GM23338 (cell line): ENCODE data around the gene STXBP5. TPM values are rescaled to one million over a fixed set of nuclear protein-coding genes. Genes with fewer than 3 reads are reported as not detected.

Experiments
- ATAC-seq: fragments of 200-7000 bp; cut with Tn5 transposase; 3 replicates; pipeline ENCODE4 v1.9.1; 2020
- DNase-seq: peaks from one replicate; pipeline ENCODE4 v3.0.0-alpha.2; 2015; ENCODE audit warnings: low spot score
- H2AFZ ChIP-seq: fragments of 200-600 bp; sonication (generic); 2 replicates; pipeline ENCODE4 v1.8.0; 2016; ENCODE audit warnings: antibody characterized with exemption, mild to moderate bottlenecking, moderate library complexity
- H3F3A ChIP-seq: fragments of 200-600 bp; sonication (generic); replicated peaks from 2 replicates; pipeline ENCODE4 v1.8.0; 2017; ENCODE audit warnings: antibody characterized with exemption, mixed run types, low read depth
- H3K27ac ChIP-seq: fragments of 200-600 bp; sonication (generic); 2 replicates; pipeline ENCODE4 v1.6.1; 2016; ENCODE audit warnings: low read depth
- H3K27me3 ChIP-seq: fragments of 200-600 bp; sonication (generic); 2 replicates; pipeline ENCODE4 v1.8.0; 2016; ENCODE audit warnings: mild to moderate bottlenecking, mixed run types, moderate library complexity; ENCODE audit not compliant: insufficient read depth
- H3K36me3 ChIP-seq: fragments of 200-600 bp; sonication (generic); 2 replicates; pipeline ENCODE4 v1.8.0; 2016; ENCODE audit warnings: mild to moderate bottlenecking; ENCODE audit not compliant: insufficient read depth
- H3K4me1 ChIP-seq: fragments of 200-600 bp; sonication (generic); 2 replicates; pipeline ENCODE4 v1.8.0; 2016; ENCODE audit warnings: mild to moderate bottlenecking, moderate library complexity; ENCODE audit not compliant: insufficient read depth
- H3K4me2 ChIP-seq: fragments of 200-600 bp; sonication (generic); 2 replicates; pipeline ENCODE4 v1.7.1; 2017; ENCODE audit warnings: mixed run types
- H3K4me3 ChIP-seq: fragments of 200-600 bp; sonication (generic); 2 replicates; pipeline ENCODE4 v1.6.1; 2016; ENCODE audit warnings: mixed run types
- H3K79me2 ChIP-seq: fragments of 200-600 bp; sonication (generic); replicated peaks from 2 replicates; pipeline ENCODE4 v1.8.0; 2017; ENCODE audit warnings: mild to moderate bottlenecking; ENCODE audit not compliant: insufficient read depth
- H3K9me2 ChIP-seq: fragments of 200-600 bp; sonication (generic); 2 replicates; pipeline ENCODE4 v1.8.0; 2017; ENCODE audit not compliant: insufficient read depth
- H4K20me1 ChIP-seq: fragments of 200-600 bp; sonication (generic); replicated peaks from 2 replicates; pipeline ENCODE4 v1.8.0; 2017; ENCODE audit warnings: mild to moderate bottlenecking; ENCODE audit not compliant: insufficient read depth
- H3K27ac Mint-ChIP-seq: 2 replicates; pipeline ENCODE4 v1.8.0; 2020; ENCODE audit warnings: inconsistent platforms, mild to moderate bottlenecking, moderate library complexity, mixed read lengths
- H3K27me3 Mint-ChIP-seq: 3 replicates; pipeline ENCODE4 v1.8.0; 2022; ENCODE audit warnings: low read depth, mild to moderate bottlenecking, moderate library complexity, mixed read lengths, inconsistent platforms; ENCODE audit not compliant: insufficient read depth, poor library complexity
- H3K36me3 Mint-ChIP-seq: 3 replicates; pipeline ENCODE4 v1.8.0; 2021; ENCODE audit warnings: low read depth, mild to moderate bottlenecking, inconsistent platforms, moderate library complexity, mixed read lengths
- H3K4me1 Mint-ChIP-seq: 3 replicates; pipeline ENCODE4 v1.8.0; 2020; ENCODE audit warnings: mild to moderate bottlenecking, inconsistent platforms, mixed read lengths
- H3K4me3 Mint-ChIP-seq: 3 replicates; pipeline ENCODE4 v1.8.0; 2021; ENCODE audit warnings: moderate library complexity, mild to moderate bottlenecking, inconsistent platforms, mixed read lengths
- H3K9me3 Mint-ChIP-seq: 3 replicates; pipeline ENCODE4 v1.8.0; 2020; ENCODE audit warnings: moderate library complexity, mild to moderate bottlenecking, inconsistent platforms, mixed read lengths
- CREB1 ChIP-seq: fragments of 250-450 bp; sonication (Bioruptor Pico); IDR thresholded peaks from 2 replicates; pipeline ENCODE4 v1.5.0; 2020; ENCODE audit warnings: low read depth, mild to moderate bottlenecking, moderate library complexity
- ETS1 ChIP-seq: IDR thresholded peaks from 2 replicates; pipeline ENCODE4 v1.6.1; 2016; ENCODE audit warnings: antibody characterized with exemption
- EZH2 ChIP-seq: fragments of 200-600 bp; sonication (generic); IDR thresholded peaks from one replicate; pipeline ENCODE4 v1.8.0; 2017; ENCODE audit warnings: antibody characterized with exemption, mild to moderate bottlenecking, low read depth; ENCODE audit not compliant: unreplicated experiment
- EZH2phosphoT487 ChIP-seq: fragments of 200-600 bp; sonication (generic); IDR thresholded peaks from one replicate; pipeline ENCODE4 v1.8.1; 2018; ENCODE audit warnings: antibody characterized with exemption; ENCODE audit not compliant: unreplicated experiment
- JUNB ChIP-seq: IDR thresholded peaks from one replicate; pipeline ENCODE4 v1.6.1; 2016; ENCODE audit warnings: antibody characterized with exemption; ENCODE audit not compliant: unreplicated experiment
- NANOG ChIP-seq: IDR thresholded peaks from 2 replicates; pipeline ENCODE4 v1.6.1; 2016; ENCODE audit warnings: antibody characterized with exemption, borderline replicate concordance
- POLR2AphosphoS5 ChIP-seq: IDR thresholded peaks from 2 replicates; pipeline ENCODE4 v1.6.1; 2016; ENCODE audit warnings: antibody characterized with exemption, low read depth
- STAT1 ChIP-seq: IDR thresholded peaks from one replicate; pipeline ENCODE4 v1.6.1; 2016; ENCODE audit warnings: antibody characterized with exemption; ENCODE audit not compliant: unreplicated experiment
- ZNF114 ChIP-seq: fragments of 250-450 bp; sonication (Bioruptor Pico); IDR thresholded peaks from 2 replicates; pipeline ENCODE4 v1.5.0; 2020; ENCODE audit warnings: mild to moderate bottlenecking, moderate library complexity
- ZNF331 ChIP-seq: fragments of 250-450 bp; sonication (Bioruptor Pico); IDR thresholded peaks from 2 replicates; pipeline ENCODE4 v1.5.0; 2020; ENCODE audit warnings: low read depth, mild to moderate bottlenecking, moderate library complexity
- polyA plus RNA-seq: library from polyadenylated mRNA; unstranded; fragments of >200 nt; fragmentation: Nextera tagmentation; extraction: Ambion mirVana; gene quantifications from 2 replicates; pipeline ENCODE4 v1.2.1, GENCODE V29; 2016
- total RNA-seq: library from RNA; depleted of rRNA; stranded (reverse); fragments of >200 nt; shearing (Covaris generic); gene quantifications from 2 replicates; pipeline ENCODE4 v1.2.3, GENCODE V29; 2014
- TF ChIP-seq, protein P1 (sequence below), 2 experiments: fragments of 200-600 bp in 1 of 2; sonication (generic) in 1 of 2; conservative IDR thresholded peaks; 2 replicates each; pipeline versions ENCODE4 v1.5.1 to v1.6.1; 2016 to 2017; ENCODE audit warnings: antibody characterized with exemption in 2 of 2, low read depth in 2 of 2, mild to moderate bottlenecking in 2 of 2, moderate library complexity in 1 of 2
- TF ChIP-seq, protein P2 (sequence below): IDR thresholded peaks from one replicate; pipeline ENCODE4 v1.6.1; 2018; ENCODE audit warnings: antibody characterized with exemption; ENCODE audit not compliant: unreplicated experiment
- TF ChIP-seq, protein P3 (sequence below): fragments of 250-450 bp; sonication (Bioruptor Pico); IDR thresholded peaks from 2 replicates; pipeline ENCODE4 v1.5.0; 2020; ENCODE audit warnings: mild to moderate bottlenecking, moderate library complexity

Gene STXBP5
- total and polyA plus RNA-seq, 2 experiments from 2014 or later, result 3.9 to 17.8 TPM

DNA sequence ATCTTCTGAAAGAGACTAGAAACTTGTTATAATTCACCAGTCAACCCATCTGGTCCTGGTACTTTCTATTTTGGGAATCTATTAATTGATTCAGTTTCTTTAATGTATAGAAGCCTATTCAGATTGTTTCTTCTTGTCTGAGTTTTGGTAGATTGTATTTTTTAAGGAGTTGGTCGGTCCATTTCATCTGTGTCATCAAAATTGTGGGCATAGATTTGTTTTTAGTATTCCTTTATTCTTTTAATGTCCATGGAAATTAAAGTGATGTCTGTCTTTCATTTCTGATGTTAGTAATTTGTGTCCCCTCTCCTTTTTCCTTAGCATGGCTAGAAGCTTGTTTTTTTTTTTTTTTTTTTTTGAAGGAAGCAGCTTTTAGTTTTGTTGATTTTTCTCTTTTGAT is 15.2 kb downstream of the STXBP5 start:
- Mint-ChIP-seq H3K9me3 (no peaks in the 10 kb centered on the region), H3K4me1 (peaks cover 13% of the 10 kb centered on the region), H3K36me3 (no peaks in the 10 kb centered on the region), H3K27me3 (no peaks in the 10 kb centered on the region), H3K4me3 (no peak overlapping the region), H3K27ac (no peak overlapping the region)
- Histone ChIP-seq H3K27me3 (no peaks in the 10 kb centered on the region), H2AFZ (no peak overlapping the region), H3K36me3 (no peaks in the 10 kb centered on the region), H3K9me2 (no peaks in the 10 kb centered on the region), H3K27ac (no peak overlapping the region), H4K20me1 (no peaks in the 10 kb centered on the region), H3F3A (no peaks in the 10 kb centered on the region), H3K4me3 (no peak overlapping the region), H3K4me2 (no peak overlapping the region), H3K79me2 (peaks cover 41% of the 10 kb centered on the region), H3K4me1 (no peaks in the 10 kb centered on the region; the same call in 1 of the 2 replicates)
- DNase-seq (no peak), ATAC-seq (no peak)
- TF ChIP-seq, protein P1, sequence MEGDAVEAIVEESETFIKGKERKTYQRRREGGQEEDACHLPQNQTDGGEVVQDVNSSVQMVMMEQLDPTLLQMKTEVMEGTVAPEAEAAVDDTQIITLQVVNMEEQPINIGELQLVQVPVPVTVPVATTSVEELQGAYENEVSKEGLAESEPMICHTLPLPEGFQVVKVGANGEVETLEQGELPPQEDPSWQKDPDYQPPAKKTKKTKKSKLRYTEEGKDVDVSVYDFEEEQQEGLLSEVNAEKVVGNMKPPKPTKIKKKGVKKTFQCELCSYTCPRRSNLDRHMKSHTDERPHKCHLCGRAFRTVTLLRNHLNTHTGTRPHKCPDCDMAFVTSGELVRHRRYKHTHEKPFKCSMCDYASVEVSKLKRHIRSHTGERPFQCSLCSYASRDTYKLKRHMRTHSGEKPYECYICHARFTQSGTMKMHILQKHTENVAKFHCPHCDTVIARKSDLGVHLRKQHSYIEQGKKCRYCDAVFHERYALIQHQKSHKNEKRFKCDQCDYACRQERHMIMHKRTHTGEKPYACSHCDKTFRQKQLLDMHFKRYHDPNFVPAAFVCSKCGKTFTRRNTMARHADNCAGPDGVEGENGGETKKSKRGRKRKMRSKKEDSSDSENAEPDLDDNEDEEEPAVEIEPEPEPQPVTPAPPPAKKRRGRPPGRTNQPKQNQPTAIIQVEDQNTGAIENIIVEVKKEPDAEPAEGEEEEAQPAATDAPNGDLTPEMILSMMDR (conservative IDR thresholded peaks at IDR 0.05; ENCODE audit: low read depth in 2 of 2), result no peak
- TF ChIP-seq, protein P2, sequence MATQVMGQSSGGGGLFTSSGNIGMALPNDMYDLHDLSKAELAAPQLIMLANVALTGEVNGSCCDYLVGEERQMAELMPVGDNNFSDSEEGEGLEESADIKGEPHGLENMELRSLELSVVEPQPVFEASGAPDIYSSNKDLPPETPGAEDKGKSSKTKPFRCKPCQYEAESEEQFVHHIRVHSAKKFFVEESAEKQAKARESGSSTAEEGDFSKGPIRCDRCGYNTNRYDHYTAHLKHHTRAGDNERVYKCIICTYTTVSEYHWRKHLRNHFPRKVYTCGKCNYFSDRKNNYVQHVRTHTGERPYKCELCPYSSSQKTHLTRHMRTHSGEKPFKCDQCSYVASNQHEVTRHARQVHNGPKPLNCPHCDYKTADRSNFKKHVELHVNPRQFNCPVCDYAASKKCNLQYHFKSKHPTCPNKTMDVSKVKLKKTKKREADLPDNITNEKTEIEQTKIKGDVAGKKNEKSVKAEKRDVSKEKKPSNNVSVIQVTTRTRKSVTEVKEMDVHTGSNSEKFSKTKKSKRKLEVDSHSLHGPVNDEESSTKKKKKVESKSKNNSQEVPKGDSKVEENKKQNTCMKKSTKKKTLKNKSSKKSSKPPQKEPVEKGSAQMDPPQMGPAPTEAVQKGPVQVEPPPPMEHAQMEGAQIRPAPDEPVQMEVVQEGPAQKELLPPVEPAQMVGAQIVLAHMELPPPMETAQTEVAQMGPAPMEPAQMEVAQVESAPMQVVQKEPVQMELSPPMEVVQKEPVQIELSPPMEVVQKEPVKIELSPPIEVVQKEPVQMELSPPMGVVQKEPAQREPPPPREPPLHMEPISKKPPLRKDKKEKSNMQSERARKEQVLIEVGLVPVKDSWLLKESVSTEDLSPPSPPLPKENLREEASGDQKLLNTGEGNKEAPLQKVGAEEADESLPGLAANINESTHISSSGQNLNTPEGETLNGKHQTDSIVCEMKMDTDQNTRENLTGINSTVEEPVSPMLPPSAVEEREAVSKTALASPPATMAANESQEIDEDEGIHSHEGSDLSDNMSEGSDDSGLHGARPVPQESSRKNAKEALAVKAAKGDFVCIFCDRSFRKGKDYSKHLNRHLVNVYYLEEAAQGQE, result no peak
- TF ChIP-seq ZNF114 (CRISPR knock-in tag) (no peak), NANOG (no peak), STAT1 (no peak), ZNF331 (no peak), CREB1 (CRISPR knock-in tag) (no peak), EZH2 (no peak), JUNB (no peak), POLR2AphosphoS5 (no peak), EZH2phosphoT487 (no peak), ETS1 (no peak)
- TF ChIP-seq, protein P3, sequence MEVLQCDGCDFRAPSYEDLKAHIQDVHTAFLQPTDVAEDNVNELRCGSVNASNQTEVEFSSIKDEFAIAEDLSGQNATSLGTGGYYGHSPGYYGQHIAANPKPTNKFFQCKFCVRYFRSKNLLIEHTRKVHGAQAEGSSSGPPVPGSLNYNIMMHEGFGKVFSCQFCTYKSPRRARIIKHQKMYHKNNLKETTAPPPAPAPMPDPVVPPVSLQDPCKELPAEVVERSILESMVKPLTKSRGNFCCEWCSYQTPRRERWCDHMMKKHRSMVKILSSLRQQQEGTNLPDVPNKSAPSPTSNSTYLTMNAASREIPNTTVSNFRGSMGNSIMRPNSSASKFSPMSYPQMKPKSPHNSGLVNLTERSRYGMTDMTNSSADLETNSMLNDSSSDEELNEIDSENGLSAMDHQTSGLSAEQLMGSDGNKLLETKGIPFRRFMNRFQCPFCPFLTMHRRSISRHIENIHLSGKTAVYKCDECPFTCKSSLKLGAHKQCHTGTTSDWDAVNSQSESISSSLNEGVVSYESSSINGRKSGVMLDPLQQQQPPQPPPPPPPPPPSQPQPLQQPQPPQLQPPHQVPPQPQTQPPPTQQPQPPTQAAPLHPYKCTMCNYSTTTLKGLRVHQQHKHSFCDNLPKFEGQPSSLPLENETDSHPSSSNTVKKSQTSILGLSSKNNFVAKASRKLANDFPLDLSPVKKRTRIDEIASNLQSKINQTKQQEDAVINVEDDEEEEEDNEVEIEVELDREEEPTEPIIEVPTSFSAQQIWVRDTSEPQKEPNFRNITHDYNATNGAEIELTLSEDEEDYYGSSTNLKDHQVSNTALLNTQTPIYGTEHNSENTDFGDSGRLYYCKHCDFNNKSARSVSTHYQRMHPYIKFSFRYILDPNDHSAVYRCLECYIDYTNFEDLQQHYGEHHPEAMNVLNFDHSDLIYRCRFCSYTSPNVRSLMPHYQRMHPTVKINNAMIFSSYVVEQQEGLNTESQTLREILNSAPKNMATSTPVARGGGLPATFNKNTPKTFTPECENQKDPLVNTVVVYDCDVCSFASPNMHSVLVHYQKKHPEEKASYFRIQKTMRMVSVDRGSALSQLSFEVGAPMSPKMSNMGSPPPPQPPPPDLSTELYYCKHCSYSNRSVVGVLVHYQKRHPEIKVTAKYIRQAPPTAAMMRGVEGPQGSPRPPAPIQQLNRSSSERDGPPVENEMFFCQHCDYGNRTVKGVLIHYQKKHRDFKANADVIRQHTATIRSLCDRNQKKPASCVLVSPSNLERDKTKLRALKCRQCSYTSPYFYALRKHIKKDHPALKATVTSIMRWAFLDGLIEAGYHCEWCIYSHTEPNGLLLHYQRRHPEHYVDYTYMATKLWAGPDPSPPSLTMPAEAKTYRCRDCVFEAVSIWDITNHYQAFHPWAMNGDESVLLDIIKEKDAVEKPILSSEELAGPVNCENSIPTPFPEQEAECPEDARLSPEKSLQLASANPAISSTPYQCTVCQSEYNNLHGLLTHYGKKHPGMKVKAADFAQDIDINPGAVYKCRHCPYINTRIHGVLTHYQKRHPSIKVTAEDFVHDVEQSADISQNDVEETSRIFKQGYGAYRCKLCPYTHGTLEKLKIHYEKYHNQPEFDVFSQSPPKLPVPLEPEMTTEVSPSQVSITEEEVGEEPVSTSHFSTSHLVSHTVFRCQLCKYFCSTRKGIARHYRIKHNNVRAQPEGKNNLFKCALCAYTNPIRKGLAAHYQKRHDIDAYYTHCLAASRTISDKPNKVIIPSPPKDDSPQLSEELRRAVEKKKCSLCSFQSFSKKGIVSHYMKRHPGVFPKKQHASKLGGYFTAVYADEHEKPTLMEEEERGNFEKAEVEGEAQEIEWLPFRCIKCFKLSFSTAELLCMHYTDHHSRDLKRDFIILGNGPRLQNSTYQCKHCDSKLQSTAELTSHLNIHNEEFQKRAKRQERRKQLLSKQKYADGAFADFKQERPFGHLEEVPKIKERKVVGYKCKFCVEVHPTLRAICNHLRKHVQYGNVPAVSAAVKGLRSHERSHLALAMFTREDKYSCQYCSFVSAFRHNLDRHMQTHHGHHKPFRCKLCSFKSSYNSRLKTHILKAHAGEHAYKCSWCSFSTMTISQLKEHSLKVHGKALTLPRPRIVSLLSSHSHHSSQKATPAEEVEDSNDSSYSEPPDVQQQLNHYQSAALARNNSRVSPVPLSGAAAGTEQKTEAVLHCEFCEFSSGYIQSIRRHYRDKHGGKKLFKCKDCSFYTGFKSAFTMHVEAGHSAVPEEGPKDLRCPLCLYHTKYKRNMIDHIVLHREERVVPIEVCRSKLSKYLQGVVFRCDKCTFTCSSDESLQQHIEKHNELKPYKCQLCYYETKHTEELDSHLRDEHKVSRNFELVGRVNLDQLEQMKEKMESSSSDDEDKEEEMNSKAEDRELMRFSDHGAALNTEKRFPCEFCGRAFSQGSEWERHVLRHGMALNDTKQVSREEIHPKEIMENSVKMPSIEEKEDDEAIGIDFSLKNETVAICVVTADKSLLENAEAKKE (CRISPR knock-in tag), result no peak
